Astrocyte (in vitro differentiated cells and primary cell): Measurements from ENCODE around the gene EAPP.

Experiments used
- CTCF ChIP-seq: IDR thresholded peaks from 2 replicates; pipeline ENCODE4 v1.5.1; 2011; ENCODE audit warnings: low read depth, mild to moderate bottlenecking, inconsistent platforms, low read length, moderate library complexity; ENCODE audit not compliant: insufficient read depth
- EZH2 ChIP-seq: IDR thresholded peaks from 2 replicates; pipeline ENCODE4 v1.6.1; 2012; ENCODE audit warnings: mild to moderate bottlenecking, low read length, inconsistent platforms; ENCODE audit not compliant: insufficient read depth

- no peak for TF ChIP-seq CTCF
- no peak for TF ChIP-seq EZH2
These were observed 64.3 kb downstream of the EAPP start for GRCh38 chr14:34475163-34475562.
